Liver (tissue), 9 donors: ENCODE measurements around the gene RUNDC1. TPM values are rescaled to one million over a fixed set of nuclear protein-coding genes. Genes with fewer than 3 reads are reported as not detected.
A peak's percentile ranks its signal among the peaks of the same experiment; 100 is the strongest.

Experiments used
- DNase-seq: peaks from one replicate; pipeline ENCODE4 v3.0.0-alpha.2; 2017; ENCODE audit warnings: low spot score
- H3K27ac ChIP-seq, 2 donors: one replicate each; pipeline ENCODE4 v1.7.0; 2013; ENCODE audit warnings: inconsistent platforms in 2 of 2, low read length in 2 of 2, control low read depth in 1 of 2, low read depth in 1 of 2, mild to moderate bottlenecking in 1 of 2
- H3K27me3 ChIP-seq, 4 donors: one replicate each; pipeline versions ENCODE4 v1.6.1 to v1.7.0; 2013; ENCODE audit warnings: low read length in 3 of 4, inconsistent platforms in 1 of 4, mild to moderate bottlenecking in 1 of 4, moderate library complexity in 1 of 4; ENCODE audit not compliant: control insufficient read depth in 4 of 4, insufficient read depth in 4 of 4
- H3K36me3 ChIP-seq, 4 donors: one replicate each; pipeline versions ENCODE4 v1.6.1 to v1.7.0; 2013; ENCODE audit warnings: low read length in 3 of 4, mild to moderate bottlenecking in 3 of 4, low read depth in 1 of 4, moderate library complexity in 1 of 4; ENCODE audit not compliant: control insufficient read depth in 4 of 4, insufficient read depth in 3 of 4
- H3K4me1 ChIP-seq, 4 donors: one replicate each; pipeline versions ENCODE4 v1.6.1 to v1.7.0; 2013; ENCODE audit warnings: low read length in 3 of 4, mild to moderate bottlenecking in 3 of 4, moderate library complexity in 1 of 4; ENCODE audit not compliant: control insufficient read depth in 4 of 4, insufficient read depth in 4 of 4
- H3K4me3 ChIP-seq, 3 donors: one replicate each; pipeline versions ENCODE4 v1.6.1 to v1.7.0; 2013; ENCODE audit warnings: low read length in 3 of 3, control low read depth in 1 of 3, low read depth in 1 of 3, mild to moderate bottlenecking in 1 of 3
- H3K9ac ChIP-seq, 2 donors: one replicate each; pipeline ENCODE4 v1.7.0; 2013; ENCODE audit warnings: low read length in 2 of 2, mild to moderate bottlenecking in 2 of 2, moderate library complexity in 2 of 2, control low read depth in 1 of 2, low read depth in 1 of 2
- H3K9me3 ChIP-seq, 4 donors: one replicate each; pipeline versions ENCODE4 v1.6.1 to v1.7.0; 2013; ENCODE audit warnings: low read length in 3 of 4; ENCODE audit not compliant: control insufficient read depth in 4 of 4
- EGR1 ChIP-seq, 2 donors: IDR thresholded peaks; 2 replicates each; pipeline ENCODE4 v1.6.1; 2016 to 2018; ENCODE audit warnings: antibody characterized with exemption in 2 of 2, low read depth in 2 of 2
- FOXA1 ChIP-seq: IDR thresholded peaks from 2 replicates; pipeline ENCODE4 v1.6.1; 2016; ENCODE audit warnings: antibody characterized with exemption
- FOXA2 ChIP-seq: IDR thresholded peaks from 2 replicates; pipeline ENCODE4 v1.6.1; 2016; ENCODE audit warnings: antibody characterized with exemption
- GABPA ChIP-seq, 2 donors: IDR thresholded peaks in 1 of 2; conservative IDR thresholded peaks in 1 of 2; 2 replicates each; pipeline ENCODE4 v1.6.1; 2016; ENCODE audit warnings: antibody characterized with exemption in 2 of 2, mild to moderate bottlenecking in 1 of 2, moderate library complexity in 1 of 2
- HNF4A ChIP-seq, 2 donors: conservative IDR thresholded peaks; 2 replicates each; pipeline ENCODE4 v1.6.1; 2016; ENCODE audit warnings: antibody characterized with exemption in 2 of 2, mild to moderate bottlenecking in 2 of 2
- HNF4G ChIP-seq: IDR thresholded peaks from 2 replicates; pipeline ENCODE4 v1.6.1; 2016; ENCODE audit warnings: antibody characterized with exemption
- JUND ChIP-seq, 2 donors: IDR thresholded peaks; 2 replicates each; pipeline ENCODE4 v1.6.1; 2016; ENCODE audit warnings: antibody characterized with exemption in 2 of 2
- NR2F2 ChIP-seq: IDR thresholded peaks from 2 replicates; pipeline ENCODE4 v1.6.1; 2016; ENCODE audit warnings: antibody characterized with exemption
- RAD21 ChIP-seq, 2 donors: IDR thresholded peaks; 2 replicates each; pipeline ENCODE4 v1.6.1; 2016; ENCODE audit warnings: antibody characterized with exemption in 2 of 2, mild to moderate bottlenecking in 2 of 2
- RXRA ChIP-seq, 2 donors: IDR thresholded peaks; 2 replicates each; pipeline ENCODE4 v1.6.1; 2017 to 2018; ENCODE audit warnings: antibody characterized with exemption in 2 of 2, mild to moderate bottlenecking in 1 of 2
- SP1 ChIP-seq: IDR thresholded peaks from 2 replicates; pipeline ENCODE4 v1.6.1; 2018; ENCODE audit warnings: antibody characterized with exemption, mild to moderate bottlenecking
- TAF1 ChIP-seq: conservative IDR thresholded peaks from 2 replicates; pipeline ENCODE4 v1.6.1; 2016; ENCODE audit warnings: antibody characterized with exemption, mild to moderate bottlenecking
- YY1 ChIP-seq: IDR thresholded peaks from 2 replicates; pipeline ENCODE4 v1.6.1; 2016; ENCODE audit warnings: antibody characterized with exemption, mild to moderate bottlenecking
- WGBS: extraction: QIAGEN DNeasy Blood & Tissue Kit; methylation state at CpG from one replicate; pipeline ENCODE4 v1.1.7; 2013; 5-methylcytosine and 5-hydroxymethylcytosine counted together
- polyA plus RNA-seq, 2 donors: library from polyadenylated mRNA; stranded (reverse) in 1 of 2; unstranded in 1 of 2; fragments of 200-250 nt in 1 of 2; fragments of >200 nt in 1 of 2; fragmentation: Nextera tagmentation in 1 of 2; extraction: Ambion mirVana in 1 of 2; gene quantifications; one replicate each; pipeline versions ENCODE4 v1.2.1 to v1.2.3, GENCODE V29; 2013 to 2015
- total RNA-seq, 2 donors: library from RNA; depleted of rRNA; stranded (reverse); fragments of >200 nt; gene quantifications; one replicate each; pipeline ENCODE4 v1.2.3, GENCODE V29; 2014
- TF ChIP-seq, protein P1 (sequence below): IDR thresholded peaks from 2 replicates; pipeline ENCODE4 v1.6.1; 2016; ENCODE audit warnings: antibody characterized with exemption
- TF ChIP-seq, protein P2 (sequence below): fragments of 150-350 bp; IDR thresholded peaks from 2 replicates; pipeline ENCODE4 v1.5.1; 2017; ENCODE audit warnings: improper control_type of control experiment, low read depth, low read length; ENCODE audit not compliant: missing input control
- TF ChIP-seq, protein P3 (sequence below): IDR thresholded peaks from 2 replicates; pipeline ENCODE4 v1.6.1; 2016; ENCODE audit warnings: antibody characterized with exemption
- TF ChIP-seq, protein P4 (sequence below): IDR thresholded peaks from 2 replicates; pipeline ENCODE4 v1.6.1; 2016; ENCODE audit warnings: antibody characterized with exemption
- TF ChIP-seq, protein P5 (sequence below): IDR thresholded peaks from 2 replicates; pipeline ENCODE4 v1.6.1; 2016; ENCODE audit warnings: antibody characterized with exemption, mild to moderate bottlenecking
- donor health status: healthy.
- donor health status: healthy.
- donor health status: healthy.
- donor health status: healthy.
- donor health status: healthy.

The RUNDC1 gene
- total and polyA plus RNA-seq, 4 donors: 2.9 to 8.1 (median 4.4) TPM

DNA sequence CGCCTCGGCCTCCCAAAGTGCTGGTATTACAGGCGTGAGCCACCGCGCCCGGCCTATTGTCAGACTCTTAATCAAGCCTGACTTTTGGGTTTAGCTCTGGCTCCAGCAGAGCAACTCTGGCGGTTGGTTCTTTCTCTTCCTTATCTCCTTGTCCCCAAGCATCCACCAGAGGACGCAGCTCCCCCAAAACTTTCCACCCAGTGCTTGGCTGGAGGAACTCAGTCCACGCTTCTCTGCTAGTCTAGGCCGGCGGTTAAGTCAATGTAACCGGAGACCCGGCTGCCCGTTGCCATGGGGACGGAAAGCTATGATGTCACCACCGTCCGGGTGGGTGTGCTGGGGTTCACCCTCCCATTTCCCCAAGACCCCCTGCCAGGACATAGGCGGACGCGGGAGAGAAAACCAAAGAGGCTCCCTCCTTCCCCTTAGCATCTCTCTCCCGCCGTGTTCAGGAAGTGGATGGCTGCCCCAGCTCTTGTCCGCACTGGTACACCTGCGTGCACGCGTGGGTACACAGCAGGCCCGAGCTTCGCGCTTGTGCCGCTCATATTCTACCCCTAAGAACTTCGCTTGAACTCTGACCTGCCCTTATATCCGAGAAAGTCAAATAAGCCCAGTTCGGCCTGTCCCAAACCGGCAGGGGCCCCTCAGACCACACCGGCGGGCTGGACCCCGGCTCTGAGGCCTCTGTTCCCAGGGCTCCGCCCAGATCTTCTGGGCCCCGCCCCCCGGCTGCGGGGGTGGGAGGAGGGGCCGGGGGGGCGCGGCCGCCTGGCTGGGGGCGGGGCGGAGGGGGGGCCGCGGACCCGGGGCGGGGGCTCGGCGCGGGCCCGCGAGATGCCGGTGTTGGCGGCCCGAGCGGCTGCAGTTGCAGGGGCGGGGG is 44.3 kb downstream of the RUNDC1 start, which contains the start of gene RND2:
TSS of gene RND2 (plus strand) at position 825 of the 883 bp plus-strand sequence. CDS start 117 bp downstream, outside the sequence.
- peak; percentile 79 for DNase-seq

More for the DNA sequence above, 44.3 kb downstream of the RUNDC1 start, which contains the start of gene RND2:
- Histone ChIP-seq H3K9me3 (no peaks in the 10 kb centered on the region), H3K36me3 (no peaks in the 10 kb centered on the region), H3K4me3 (peak within 1 kb of the TSS; percentile 5 to 52 (median 42)), H3K4me1 (peaks cover 7 to 36% (median 21%) of the 10 kb centered on the region in 4 donors), H3K27me3 (no peaks in the 10 kb centered on the region), H3K27ac (peak within 1 kb of the TSS; percentile 11 to 76), H3K9ac (peak within 1 kb of the TSS in 1 of 2 donors; percentile 14)
- TF ChIP-seq, protein P1, sequence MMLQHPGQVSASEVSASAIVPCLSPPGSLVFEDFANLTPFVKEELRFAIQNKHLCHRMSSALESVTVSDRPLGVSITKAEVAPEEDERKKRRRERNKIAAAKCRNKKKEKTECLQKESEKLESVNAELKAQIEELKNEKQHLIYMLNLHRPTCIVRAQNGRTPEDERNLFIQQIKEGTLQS: no peak
- TF ChIP-seq, protein P2, sequence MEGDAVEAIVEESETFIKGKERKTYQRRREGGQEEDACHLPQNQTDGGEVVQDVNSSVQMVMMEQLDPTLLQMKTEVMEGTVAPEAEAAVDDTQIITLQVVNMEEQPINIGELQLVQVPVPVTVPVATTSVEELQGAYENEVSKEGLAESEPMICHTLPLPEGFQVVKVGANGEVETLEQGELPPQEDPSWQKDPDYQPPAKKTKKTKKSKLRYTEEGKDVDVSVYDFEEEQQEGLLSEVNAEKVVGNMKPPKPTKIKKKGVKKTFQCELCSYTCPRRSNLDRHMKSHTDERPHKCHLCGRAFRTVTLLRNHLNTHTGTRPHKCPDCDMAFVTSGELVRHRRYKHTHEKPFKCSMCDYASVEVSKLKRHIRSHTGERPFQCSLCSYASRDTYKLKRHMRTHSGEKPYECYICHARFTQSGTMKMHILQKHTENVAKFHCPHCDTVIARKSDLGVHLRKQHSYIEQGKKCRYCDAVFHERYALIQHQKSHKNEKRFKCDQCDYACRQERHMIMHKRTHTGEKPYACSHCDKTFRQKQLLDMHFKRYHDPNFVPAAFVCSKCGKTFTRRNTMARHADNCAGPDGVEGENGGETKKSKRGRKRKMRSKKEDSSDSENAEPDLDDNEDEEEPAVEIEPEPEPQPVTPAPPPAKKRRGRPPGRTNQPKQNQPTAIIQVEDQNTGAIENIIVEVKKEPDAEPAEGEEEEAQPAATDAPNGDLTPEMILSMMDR: peak; percentile 85
- peak; percentile 42 to 61 for TF ChIP-seq RXRA (IDR thresholded peaks at IDR 0.05)
- TF ChIP-seq, protein P3, sequence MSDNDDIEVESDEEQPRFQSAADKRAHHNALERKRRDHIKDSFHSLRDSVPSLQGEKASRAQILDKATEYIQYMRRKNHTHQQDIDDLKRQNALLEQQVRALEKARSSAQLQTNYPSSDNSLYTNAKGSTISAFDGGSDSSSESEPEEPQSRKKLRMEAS: peak; percentile 54
- TF ChIP-seq HNF4G: no peak
- peak; percentile 48 to 56 for TF ChIP-seq EGR1 (IDR thresholded peaks at IDR 0.05; ENCODE audit: low read depth in 2 of 2)
- no peak for TF ChIP-seq TAF1
- TF ChIP-seq, protein P4, sequence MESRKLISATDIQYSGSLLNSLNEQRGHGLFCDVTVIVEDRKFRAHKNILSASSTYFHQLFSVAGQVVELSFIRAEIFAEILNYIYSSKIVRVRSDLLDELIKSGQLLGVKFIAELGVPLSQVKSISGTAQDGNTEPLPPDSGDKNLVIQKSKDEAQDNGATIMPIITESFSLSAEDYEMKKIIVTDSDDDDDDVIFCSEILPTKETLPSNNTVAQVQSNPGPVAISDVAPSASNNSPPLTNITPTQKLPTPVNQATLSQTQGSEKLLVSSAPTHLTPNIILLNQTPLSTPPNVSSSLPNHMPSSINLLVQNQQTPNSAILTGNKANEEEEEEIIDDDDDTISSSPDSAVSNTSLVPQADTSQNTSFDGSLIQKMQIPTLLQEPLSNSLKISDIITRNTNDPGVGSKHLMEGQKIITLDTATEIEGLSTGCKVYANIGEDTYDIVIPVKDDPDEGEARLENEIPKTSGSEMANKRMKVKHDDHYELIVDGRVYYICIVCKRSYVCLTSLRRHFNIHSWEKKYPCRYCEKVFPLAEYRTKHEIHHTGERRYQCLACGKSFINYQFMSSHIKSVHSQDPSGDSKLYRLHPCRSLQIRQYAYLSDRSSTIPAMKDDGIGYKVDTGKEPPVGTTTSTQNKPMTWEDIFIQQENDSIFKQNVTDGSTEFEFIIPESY: no peak
- peak; percentile 56 for TF ChIP-seq SP1
- peak; percentile 17 to 36 for TF ChIP-seq HNF4A (conservative IDR thresholded peaks at IDR 0.05)
- TF ChIP-seq GABPA (IDR thresholded peaks at IDR 0.05 in 1 of 2, conservative IDR thresholded peaks at IDR 0.05 in 1 of 2): peak in 1 of 2 donors; percentile 11
- TF ChIP-seq YY1: peak; percentile 6
- TF ChIP-seq, protein P5, sequence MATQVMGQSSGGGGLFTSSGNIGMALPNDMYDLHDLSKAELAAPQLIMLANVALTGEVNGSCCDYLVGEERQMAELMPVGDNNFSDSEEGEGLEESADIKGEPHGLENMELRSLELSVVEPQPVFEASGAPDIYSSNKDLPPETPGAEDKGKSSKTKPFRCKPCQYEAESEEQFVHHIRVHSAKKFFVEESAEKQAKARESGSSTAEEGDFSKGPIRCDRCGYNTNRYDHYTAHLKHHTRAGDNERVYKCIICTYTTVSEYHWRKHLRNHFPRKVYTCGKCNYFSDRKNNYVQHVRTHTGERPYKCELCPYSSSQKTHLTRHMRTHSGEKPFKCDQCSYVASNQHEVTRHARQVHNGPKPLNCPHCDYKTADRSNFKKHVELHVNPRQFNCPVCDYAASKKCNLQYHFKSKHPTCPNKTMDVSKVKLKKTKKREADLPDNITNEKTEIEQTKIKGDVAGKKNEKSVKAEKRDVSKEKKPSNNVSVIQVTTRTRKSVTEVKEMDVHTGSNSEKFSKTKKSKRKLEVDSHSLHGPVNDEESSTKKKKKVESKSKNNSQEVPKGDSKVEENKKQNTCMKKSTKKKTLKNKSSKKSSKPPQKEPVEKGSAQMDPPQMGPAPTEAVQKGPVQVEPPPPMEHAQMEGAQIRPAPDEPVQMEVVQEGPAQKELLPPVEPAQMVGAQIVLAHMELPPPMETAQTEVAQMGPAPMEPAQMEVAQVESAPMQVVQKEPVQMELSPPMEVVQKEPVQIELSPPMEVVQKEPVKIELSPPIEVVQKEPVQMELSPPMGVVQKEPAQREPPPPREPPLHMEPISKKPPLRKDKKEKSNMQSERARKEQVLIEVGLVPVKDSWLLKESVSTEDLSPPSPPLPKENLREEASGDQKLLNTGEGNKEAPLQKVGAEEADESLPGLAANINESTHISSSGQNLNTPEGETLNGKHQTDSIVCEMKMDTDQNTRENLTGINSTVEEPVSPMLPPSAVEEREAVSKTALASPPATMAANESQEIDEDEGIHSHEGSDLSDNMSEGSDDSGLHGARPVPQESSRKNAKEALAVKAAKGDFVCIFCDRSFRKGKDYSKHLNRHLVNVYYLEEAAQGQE: no peak
- TF ChIP-seq RAD21 (IDR thresholded peaks at IDR 0.05): peak; percentile 93 to 95
- peak; percentile 47 to 80 for TF ChIP-seq JUND (IDR thresholded peaks at IDR 0.05)
- TF ChIP-seq FOXA2: no peak
- no peak for TF ChIP-seq FOXA1
- no peak for TF ChIP-seq NR2F2
- whole genome bisulfite sequencing: 2% methylated on average over 61 of the region's 61 CpGs
